SW480 (cell line): Measurements from ENCODE around the gene CLCF1.

Experiments used
- DNase-seq: peaks from one replicate; pipeline ENCODE4 v3.0.0-alpha.2; 2016; ENCODE audit warnings: low spot score

CLCF1 gene

DNA sequence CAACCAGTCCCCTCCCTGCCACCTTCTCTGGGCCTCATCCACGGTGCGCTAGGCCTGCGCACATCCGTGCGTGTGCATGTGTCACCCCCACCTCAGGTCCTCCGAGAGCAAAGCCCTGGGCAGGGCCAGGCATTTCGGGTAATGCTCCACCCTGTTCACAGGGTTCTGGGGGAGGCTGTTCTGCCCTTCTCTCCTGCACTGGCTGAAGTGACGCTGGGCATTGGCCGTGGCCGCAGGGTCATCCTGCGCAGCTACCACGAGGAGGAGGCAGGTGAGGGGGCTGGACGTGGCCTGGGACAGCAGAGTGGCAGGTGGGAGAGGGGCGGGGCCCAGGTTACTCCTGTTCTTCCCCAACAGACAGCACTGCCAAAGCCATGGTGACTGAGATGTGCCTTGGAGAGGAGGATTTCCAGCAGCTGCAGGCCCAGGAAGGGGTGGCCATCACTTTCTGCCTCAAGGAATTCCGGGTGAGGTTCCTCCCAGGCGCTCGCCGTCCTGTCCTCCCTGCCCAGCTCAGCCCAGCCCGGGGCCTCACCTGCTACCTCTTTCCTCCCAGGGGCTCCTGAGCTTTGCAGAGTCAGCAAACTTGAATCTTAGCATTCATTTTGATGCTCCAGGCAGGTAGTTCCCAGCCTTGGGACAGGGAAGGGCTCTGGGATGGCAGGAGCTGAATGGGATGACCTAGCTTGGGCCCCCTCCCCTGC lies 22.3 kb upstream of the CLCF1 start:
- no peak for DNase-seq

DNA sequence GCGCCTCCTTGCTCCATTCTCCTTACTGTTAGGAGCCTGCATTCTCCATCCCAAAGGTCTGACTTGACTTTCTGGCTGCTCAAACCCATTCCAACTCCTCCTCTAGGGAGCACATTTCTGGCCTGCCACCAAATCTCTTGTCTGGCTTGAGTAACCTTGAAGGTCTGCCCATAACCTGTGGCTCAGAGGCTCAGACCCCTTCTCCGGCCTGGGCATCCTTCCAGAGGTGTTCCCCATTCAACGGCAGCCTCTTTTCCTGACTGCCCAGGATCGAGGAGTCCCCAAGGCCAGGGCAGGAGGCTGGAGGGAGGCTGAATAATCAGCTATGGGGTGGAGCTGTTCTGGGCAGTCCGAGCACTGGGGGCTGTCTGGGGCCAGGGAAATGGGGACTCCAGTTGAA lies 20.6 kb upstream of the CLCF1 start:
- no peak for DNase-seq

- no peak for DNase-seq
These were observed 20.0 kb upstream of the CLCF1 start for GRCh38 chr11:67393437-67393836.

GRCh38 chr11:67392183-67392715 lies 18.9 kb upstream of the CLCF1 start:
- no peak for DNase-seq

- DNase-seq, result peak; percentile 93
These were observed 18.1 kb upstream of the CLCF1 start, which contains the start of gene RAD9A for GRCh38 chr11:67391304-67392182. RAD9A (plus strand) TSS chr11:67391986; CDS start chr11:67392045, 59 bp downstream.

DNA sequence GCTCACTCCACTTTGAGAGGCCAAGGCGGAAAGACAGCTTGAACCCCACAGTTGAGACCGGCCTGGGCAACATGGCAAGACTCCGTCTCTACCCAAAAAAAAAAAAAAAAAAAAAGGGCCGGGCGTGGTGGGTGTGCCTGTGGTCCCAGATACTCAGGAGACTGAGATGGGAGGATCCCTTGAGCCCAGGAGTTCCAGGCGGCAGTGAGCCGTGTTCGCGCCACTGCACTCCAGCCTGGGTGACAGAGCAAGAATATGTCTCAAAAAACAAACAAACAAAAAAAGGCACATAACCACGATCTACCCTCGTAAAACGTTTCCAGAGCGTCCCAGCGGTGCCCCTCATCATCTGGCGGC lies 17.5 kb upstream of the CLCF1 start:
- no peak for DNase-seq

- peak; percentile 63 for DNase-seq
These were observed 16.1 kb upstream of the CLCF1 start for GRCh38 chr11:67389477-67389876.

DNA sequence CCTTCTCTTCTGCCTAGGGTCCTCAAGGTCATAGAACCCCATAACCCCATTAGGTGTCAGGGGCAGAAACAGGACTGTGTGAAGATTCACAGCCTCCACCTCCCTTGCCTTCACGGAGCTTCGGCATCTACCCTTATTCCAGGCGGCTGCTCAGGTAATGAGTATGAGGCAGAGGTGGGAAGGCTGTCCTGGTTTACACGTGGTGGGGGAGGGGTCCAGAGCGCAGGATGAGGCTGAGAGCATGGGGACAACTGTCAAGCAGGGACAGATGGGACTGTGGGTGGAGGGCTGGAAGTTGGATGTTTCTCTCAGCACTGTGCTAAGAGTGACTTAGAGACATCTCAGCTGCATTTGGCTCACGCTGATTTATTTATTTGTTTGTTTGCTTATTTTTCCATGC lies 14.1 kb upstream of the CLCF1 start:
- no peak for DNase-seq

DNA sequence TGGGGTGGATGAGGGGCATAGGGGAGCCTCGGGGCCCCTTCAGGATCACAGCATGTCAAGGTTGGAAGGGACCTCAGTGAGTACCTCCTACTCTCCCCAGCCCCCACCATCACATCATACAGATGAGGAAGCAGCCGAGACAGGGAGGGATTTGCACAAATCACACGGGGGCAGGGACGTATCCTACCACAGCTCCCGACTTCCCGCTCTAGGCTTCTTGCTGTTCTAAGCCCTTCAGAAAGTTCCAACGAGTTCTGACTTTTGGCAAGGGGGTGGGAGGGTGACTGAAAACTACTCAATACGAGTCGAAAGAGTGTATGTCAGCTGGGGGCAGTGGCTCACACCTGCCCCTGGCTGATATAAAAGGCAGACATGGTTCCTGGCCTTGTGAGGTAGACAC lies 13.7 kb upstream of the CLCF1 start:
- no peak for DNase-seq

GRCh38 chr11:67384851-67385366 lies 11.5 kb upstream of the CLCF1 start:
- DNase-seq, result no peak

DNA sequence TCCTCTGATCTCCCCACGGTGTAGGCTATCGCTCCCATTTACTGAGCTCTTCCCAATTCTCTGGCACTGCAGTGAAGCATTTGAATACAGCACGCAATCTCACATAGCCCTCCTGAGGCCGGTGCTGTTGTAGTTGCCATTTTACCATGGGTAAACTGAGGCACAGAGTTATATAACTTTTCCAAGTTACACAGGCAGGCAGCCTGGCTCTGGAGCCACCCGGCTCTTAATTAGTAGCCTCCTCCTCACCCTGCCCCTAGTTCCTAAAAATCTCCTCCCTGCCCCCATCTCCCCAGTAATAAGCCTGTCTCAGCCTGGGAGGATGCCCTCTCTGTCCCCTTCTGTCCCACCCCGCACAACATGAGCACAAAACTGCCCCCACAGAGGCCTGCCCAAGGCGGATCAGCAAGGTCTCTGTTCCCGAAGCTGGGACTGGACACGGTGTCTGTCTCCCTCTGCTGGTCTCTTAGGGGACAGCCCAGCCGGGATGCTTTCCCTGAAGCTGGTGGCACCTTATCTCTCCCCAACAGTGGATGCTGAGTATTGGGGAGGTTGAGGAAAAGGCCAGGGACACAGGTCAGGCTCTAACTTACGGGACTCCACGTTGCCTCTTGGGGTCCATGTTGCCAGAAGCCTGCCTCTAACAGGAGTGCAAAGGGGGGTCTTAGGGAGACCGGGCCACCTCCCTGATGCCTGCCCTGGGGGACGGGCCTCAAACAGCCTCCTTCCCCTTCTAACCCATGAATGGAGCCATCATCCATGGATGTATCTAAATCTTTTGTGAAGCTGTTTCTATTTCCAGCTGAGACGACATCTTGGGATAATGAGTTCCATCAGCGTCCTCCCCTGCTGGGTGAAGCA lies 9.1 kb upstream of the CLCF1 start:
- DNase-seq, result peak; percentile 72

GRCh38 chr11:67381244-67381972 lies 8.0 kb upstream of the CLCF1 start:
- DNase-seq, result no peak

DNA sequence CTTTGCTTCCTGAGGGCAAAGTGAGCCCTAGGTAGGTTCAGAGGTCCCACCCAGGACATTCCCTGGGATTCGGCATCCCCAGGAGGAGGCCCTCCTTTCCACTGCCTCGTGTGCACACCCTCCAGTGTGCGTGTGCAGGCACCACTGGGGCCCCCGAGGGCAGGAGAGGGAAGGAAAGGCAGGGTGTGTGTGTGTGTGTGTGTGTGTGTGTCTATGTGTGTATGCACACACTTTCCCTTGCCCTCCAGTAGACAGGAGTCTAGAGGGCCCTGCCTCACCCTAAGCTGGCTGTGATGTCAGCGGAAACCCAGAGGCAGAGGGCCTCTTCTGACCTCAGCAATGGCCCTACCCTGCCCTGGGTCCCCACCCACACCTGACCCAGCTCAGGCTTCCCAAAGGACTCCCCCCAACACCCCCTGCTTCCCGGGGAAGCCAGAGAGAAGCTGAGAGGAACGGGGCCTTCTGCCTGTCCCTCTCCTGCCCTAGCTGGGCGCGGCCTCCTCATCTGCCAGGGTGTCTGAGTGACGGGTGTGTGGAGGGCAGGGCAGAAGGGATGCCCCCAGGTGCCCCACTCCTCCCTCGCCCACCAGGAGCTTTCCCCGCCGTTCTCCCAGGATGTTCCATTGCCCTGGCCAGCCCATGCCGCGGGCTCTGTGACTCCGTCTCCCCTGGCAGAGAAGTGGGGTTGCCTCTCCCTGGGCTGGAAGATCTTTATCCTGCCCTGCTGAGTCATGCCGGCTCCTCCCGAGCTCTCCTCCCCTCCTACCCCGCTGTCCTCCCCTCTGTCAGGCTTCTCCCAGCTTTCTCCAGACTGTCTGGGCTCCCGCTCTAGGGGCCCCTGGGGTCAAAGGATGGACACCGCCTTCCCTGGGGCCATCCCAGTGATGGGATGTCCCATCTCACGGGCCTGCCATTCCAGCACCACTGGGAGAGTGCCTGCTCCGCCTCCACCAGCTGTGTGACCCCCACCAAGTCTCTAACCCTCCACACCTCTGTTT lies 6.0 kb upstream of the CLCF1 start:
- peak; percentile 52 for DNase-seq

- DNase-seq, result no peak
These were observed 5.1 kb upstream of the CLCF1 start for GRCh38 chr11:67378544-67378943.

DNA sequence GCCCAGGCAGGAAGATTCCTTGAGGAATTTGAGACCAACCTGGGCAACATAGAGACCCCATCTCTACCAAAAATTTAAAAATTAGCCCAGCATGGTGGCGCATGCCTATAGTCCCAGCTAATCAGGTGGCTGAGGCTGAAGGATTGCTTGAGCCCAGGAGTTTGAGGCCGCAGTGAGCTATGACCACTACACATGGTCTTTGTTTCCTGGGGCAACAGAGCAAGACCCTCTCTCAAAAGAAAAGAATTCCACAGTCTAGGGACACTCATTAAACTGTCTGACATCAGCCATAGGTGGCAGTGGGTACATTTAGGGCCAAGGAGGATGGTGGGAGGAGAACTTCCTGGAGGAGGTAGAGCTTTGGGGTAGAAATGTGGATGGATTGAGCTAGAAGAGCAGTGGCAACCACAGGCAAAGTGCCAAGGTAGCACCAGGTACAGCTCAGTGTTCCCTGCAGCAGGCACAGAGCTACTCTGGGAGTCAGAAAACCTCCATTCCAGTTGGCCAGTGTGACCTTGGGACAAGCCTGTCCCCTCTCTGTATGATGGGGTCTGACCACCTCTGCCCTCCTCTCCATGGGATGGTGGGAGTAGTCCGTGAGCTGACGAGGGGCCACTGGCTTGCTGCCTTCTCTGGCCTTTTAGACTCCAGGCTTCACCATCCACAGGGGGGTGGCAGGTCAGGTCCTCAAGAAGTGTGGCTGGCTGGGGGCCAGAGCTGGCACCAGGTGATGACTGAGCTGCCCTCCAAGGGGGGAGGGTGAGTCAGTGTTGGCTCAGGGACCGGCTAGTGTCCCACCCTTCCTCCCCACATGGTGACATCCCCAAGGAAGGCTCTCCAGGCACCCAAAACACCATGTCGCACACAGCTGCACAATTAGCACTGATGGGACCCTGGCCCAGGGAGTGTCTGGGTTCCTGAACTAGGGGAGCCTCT lies 3.7 kb upstream of the CLCF1 start:
- no peak for DNase-seq

- DNase-seq, result no peak
These were observed 2.8 kb upstream of the CLCF1 start for GRCh38 chr11:67376063-67376820.

GRCh38 chr11:67375320-67376055 lies 2.1 kb upstream of the CLCF1 start:
- no peak for DNase-seq
